Mononuclear cell (primary cell): ENCODE data around the gene EFNA4. TPM values are rescaled to one million over a fixed set of nuclear protein-coding genes. Genes with fewer than 3 reads are reported as not detected.

Source experiments
- H3K27me3 ChIP-seq: 2 replicates; pipeline ENCODE4 v1.6.0; 2011; ENCODE audit warnings: low read length, control low read depth; ENCODE audit not compliant: insufficient read depth
- H3K4me1 ChIP-seq: 2 replicates; pipeline ENCODE4 v1.5.1; 2011; ENCODE audit warnings: mild to moderate bottlenecking, low read length, control low read depth; ENCODE audit not compliant: insufficient read depth
- H3K4me3 ChIP-seq: 2 replicates; pipeline ENCODE4 v1.5.1; 2011; ENCODE audit warnings: mild to moderate bottlenecking, low read length, moderate library complexity
- H3K9me3 ChIP-seq: 2 replicates; pipeline ENCODE4 v1.5.1; 2011; ENCODE audit warnings: low read depth, mild to moderate bottlenecking, control low read depth, low read length
- total RNA-seq: library from RNA; depleted of rRNA; stranded (reverse); fragments of >200 nt; gene quantifications from one replicate; pipeline ENCODE4 v1.2.3, GENCODE V29; 2012

Gene EFNA4
- total RNA-seq, 1 donor: 2.4 TPM

- Histone ChIP-seq H3K9me3 (no peaks in the 10 kb centered on the region), H3K27me3 (peaks cover 58% of the 10 kb centered on the region), H3K4me1 (peaks cover 76% of the 10 kb centered on the region), H3K4me3 (no peak overlapping the region)
Measured at GRCh38 chr1:155082301-155083051, 18.9 kb downstream of the EFNA4 start.

GRCh38 chr1:155083052-155083541 is 19.6 kb downstream of the EFNA4 start:
- Histone ChIP-seq H3K27me3 (peaks cover 54% of the 10 kb centered on the region), H3K4me1 (peaks cover 76% of the 10 kb centered on the region), H3K4me3 (no peak overlapping the region), H3K9me3 (no peaks in the 10 kb centered on the region)

- H3K27me3 ChIP-seq: peaks cover 48% of the 10 kb centered on the region
- H3K4me3 ChIP-seq: no peak overlapping the region
- peaks cover 68% of the 10 kb centered on the region for H3K4me1 ChIP-seq
- no peaks in the 10 kb centered on the region for H3K9me3 ChIP-seq
Measured at GRCh38 chr1:155083865-155084721, 20.6 kb downstream of the EFNA4 start.

- Histone ChIP-seq H3K4me1 (peaks cover 60% of the 10 kb centered on the region), H3K4me3 (peak overlapping the region; percentile 73), H3K9me3 (no peaks in the 10 kb centered on the region), H3K27me3 (peaks cover 40% of the 10 kb centered on the region)
Measured at GRCh38 chr1:155084722-155085503, 21.4 kb downstream of the EFNA4 start.

GRCh38 chr1:155085504-155086127 is 22.1 kb downstream of the EFNA4 start:
- peak overlapping the region; percentile 73 for H3K4me3 ChIP-seq
- H3K4me1 ChIP-seq: peaks cover 53% of the 10 kb centered on the region
- H3K9me3 ChIP-seq: no peaks in the 10 kb centered on the region
- H3K27me3 ChIP-seq: peaks cover 34% of the 10 kb centered on the region

GRCh38 chr1:155086128-155086741 is 22.7 kb downstream of the EFNA4 start:
- no peak overlapping the region for H3K4me3 ChIP-seq
- no peaks in the 10 kb centered on the region for H3K9me3 ChIP-seq
- peaks cover 47% of the 10 kb centered on the region for H3K4me1 ChIP-seq
- H3K27me3 ChIP-seq: peaks cover 28% of the 10 kb centered on the region

- Histone ChIP-seq H3K4me1 (peaks cover 39% of the 10 kb centered on the region), H3K27me3 (peaks cover 22% of the 10 kb centered on the region), H3K9me3 (no peaks in the 10 kb centered on the region), H3K4me3 (no peak overlapping the region)
Measured at GRCh38 chr1:155086856-155087535, 23.5 kb downstream of the EFNA4 start.

- H3K4me1 ChIP-seq: peaks cover 5% of the 10 kb centered on the region
- H3K4me3 ChIP-seq: no peak overlapping the region
- peaks cover 4% of the 10 kb centered on the region for H3K27me3 ChIP-seq
- no peaks in the 10 kb centered on the region for H3K9me3 ChIP-seq
Measured at GRCh38 chr1:155091071-155092051, 27.8 kb downstream of the EFNA4 start.

- no peaks in the 10 kb centered on the region for H3K4me1 ChIP-seq
- H3K9me3 ChIP-seq: no peaks in the 10 kb centered on the region
- peaks cover 4% of the 10 kb centered on the region for H3K27me3 ChIP-seq
- no peak overlapping the region for H3K4me3 ChIP-seq
Measured at GRCh38 chr1:155092131-155092530, 28.6 kb downstream of the EFNA4 start.

- H3K4me3 ChIP-seq: no peak overlapping the region
- no peaks in the 10 kb centered on the region for H3K9me3 ChIP-seq
- no peaks in the 10 kb centered on the region for H3K4me1 ChIP-seq
- H3K27me3 ChIP-seq: peaks cover 4% of the 10 kb centered on the region
Measured at GRCh38 chr1:155092641-155093040, 29.1 kb downstream of the EFNA4 start.

- Histone ChIP-seq H3K4me3 (no peak overlapping the region), H3K27me3 (peaks cover 4% of the 10 kb centered on the region), H3K9me3 (no peaks in the 10 kb centered on the region), H3K4me1 (no peaks in the 10 kb centered on the region)
Measured at GRCh38 chr1:155093911-155094621, 30.5 kb downstream of the EFNA4 start.

- Histone ChIP-seq H3K9me3 (no peaks in the 10 kb centered on the region), H3K27me3 (peaks cover 4% of the 10 kb centered on the region), H3K4me1 (no peaks in the 10 kb centered on the region), H3K4me3 (no peak overlapping the region)
Measured at GRCh38 chr1:155094622-155094948, 31.0 kb downstream of the EFNA4 start.
